HepG2 (cell line): ENCODE measurements around the gene IGIP. TPM values are rescaled to one million over a fixed set of nuclear protein-coding genes. Genes with fewer than 3 reads are reported as not detected.

ENCODE experiments used
- ATAC-seq: fragments of 200-7000 bp; cut with Tn5 transposase; 3 replicates; pipeline ENCODE4 v1.9.1; 2020; ENCODE audit warnings: mild to moderate bottlenecking, moderate library complexity
- BruUV-seq: library from RNA; stranded (reverse); fragments of 400-500 nt; replicated peaks from 2 replicates; lab custom pipeline; 2021; lab: Mats Ljungman, UMichigan
- CTCF ChIA-PET: fragments of 300-600 bp; formaldehyde crosslinking; extraction: SDS; loops from one replicate; lab custom pipeline; 2021; ENCODE audit warnings: low total read pairs, inconsistent platforms, low intra/inter-chr PET ratio; lab: Yijun Ruan, JAX
- POLR2A ChIA-PET: fragments of 350-600 bp; sonication (Branson Sonifier 250); formaldehyde crosslinking; loops from one replicate; lab custom pipeline; 2020; ENCODE audit warnings: antibody characterized with exemption, inconsistent platforms; lab: Yijun Ruan, JAX
- DNase-seq: peaks from one replicate; pipeline ENCODE4 v3.0.0-alpha.2; 2015; ENCODE audit warnings: low spot score
- FAIRE-seq: peaks from 3 replicates; lab custom pipeline; 2011; peaks lifted over from hg19 to GRCh38; lab: Jason Lieb, UNC
- H2AFZ ChIP-seq: one replicate; pipeline ENCODE4 v1.6.1; 2011; ENCODE audit warnings: low read length, inconsistent platforms
- H3K27ac ChIP-seq: fragments of 300-600 bp; 3 replicates; pipeline ENCODE4 v1.8.0; 2011; ENCODE audit warnings: mixed run types, mild to moderate bottlenecking, mixed read lengths, low read length, inconsistent platforms; ENCODE audit not compliant: insufficient read depth; ENCODE audit errors: extremely low read length
- H3K27me3 ChIP-seq, 2 experiments: fragments of 200-600 bp in 1 of 2; 2 replicates in 1 of 2; 3 replicates in 1 of 2; pipeline versions ENCODE4 v1.6.0 to v1.8.0; 2011; ENCODE audit warnings: low read length in 2 of 2, mild to moderate bottlenecking in 2 of 2, moderate library complexity in 2 of 2, inconsistent platforms in 1 of 2; ENCODE audit not compliant: insufficient read depth in 2 of 2, control insufficient read depth in 1 of 2
- H3K36me3 ChIP-seq, 2 experiments: fragments of 200-600 bp in 1 of 2; replicated peaks in 1 of 2; 2 replicates in 1 of 2; 3 replicates in 1 of 2; pipeline versions ENCODE4 v1.5.1 to v1.8.0; 2011; ENCODE audit warnings: low read length in 2 of 2, inconsistent platforms in 1 of 2; ENCODE audit not compliant: insufficient read depth in 2 of 2, control insufficient read depth in 1 of 2
- H3K4me1 ChIP-seq: 2 replicates; pipeline ENCODE4 v1.5.1; 2012; ENCODE audit warnings: low read length, inconsistent platforms; ENCODE audit not compliant: insufficient read depth
- H3K4me2 ChIP-seq: 2 replicates; pipeline ENCODE4 v1.6.0; 2011; ENCODE audit warnings: low read depth, low read length, inconsistent platforms
- H3K4me3 ChIP-seq, 3 experiments: fragments of 200-600 bp in 1 of 3; sonication (generic), shearing (Covaris generic) in 1 of 3; replicated peaks in 1 of 3; 2 replicates each; pipeline ENCODE4 v1.5.1; 2011 to 2016; ENCODE audit warnings: low read length in 3 of 3, inconsistent platforms in 2 of 3, low read depth in 2 of 3, mild to moderate bottlenecking in 2 of 3, control low read depth in 1 of 3, mixed read lengths in 1 of 3; ENCODE audit not compliant: insufficient read depth in 1 of 3
- H3K79me2 ChIP-seq: one replicate; pipeline ENCODE4 v1.6.1; 2011; ENCODE audit warnings: low read length, inconsistent platforms; ENCODE audit not compliant: insufficient read depth
- H3K9ac ChIP-seq: 2 replicates; pipeline ENCODE4 v1.6.0; 2011; ENCODE audit warnings: mild to moderate bottlenecking, low read depth, low read length, inconsistent platforms; ENCODE audit not compliant: insufficient read depth
- H3K9me3 ChIP-seq: 2 replicates; pipeline ENCODE4 v1.5.1; 2012; ENCODE audit warnings: mild to moderate bottlenecking, low read length
- H4K20me1 ChIP-seq: 2 replicates; pipeline ENCODE4 v1.6.0; 2011; ENCODE audit warnings: inconsistent platforms, mild to moderate bottlenecking, low read length, moderate library complexity; ENCODE audit not compliant: insufficient read depth
- RERE ChIP-seq: IDR thresholded peaks from 2 replicates; pipeline ENCODE4 v1.6.1; 2016; ENCODE audit warnings: low read depth, missing genetic modification reagents, missing compliant biosample characterization
- TFDP1 ChIP-seq: IDR thresholded peaks from 2 replicates; pipeline ENCODE4 v1.6.1; 2016; ENCODE audit warnings: missing compliant biosample characterization, missing genetic modification reagents, borderline replicate concordance
- U2AF2 ChIP-seq: fragments of 200-400 bp; formaldehyde crosslinking; IDR thresholded peaks from 2 replicates; pipeline ENCODE4 v1.6.1; 2017; ENCODE audit warnings: low read depth, mild to moderate bottlenecking, low read length
- ZFP1 ChIP-seq: IDR thresholded peaks from 2 replicates; pipeline ENCODE4 v1.6.1; 2016
- ZSCAN25 ChIP-seq: sonication (generic); formaldehyde crosslinking; IDR thresholded peaks from 2 replicates; pipeline ENCODE4 v1.8.0; 2022; ENCODE audit warnings: mild to moderate bottlenecking, missing genetic modification reagents
- WGBS: methylation state at CpG from one replicate; pipeline ENCODE4 v1.1.6; 2017; ENCODE audit warnings: low lambda C conversion rate; 5-methylcytosine and 5-hydroxymethylcytosine counted together
- in situ Hi-C: cut with HindIII; loops from 2 replicates; pipeline ENCODE4 v1.10.0; 2017; ENCODE audit warnings: low pct_unique_long_range_greater_than_20kb; ENCODE audit not compliant: extremely low pct_ligation_motif_present
- intact Hi-C: fragments of 100-400 bp; cut with micrococcal nuclease; formaldehyde crosslinking; loops from one replicate; pipeline ENCODE4 v1.10.0; 2022; ENCODE audit not compliant: unreplicated experiment
- polyA plus RNA-seq, 8 experiments: library from polyadenylated mRNA; depleted of rRNA in 3 of 8; stranded (reverse) in 7 of 8; unstranded in 1 of 8; fragments of >200 nt; fragmentation: Illumina TruSeq in 4 of 8; extraction: Trizol in 4 of 8; gene quantifications; 2 replicates each; pipeline versions ENCODE4 v1.2.1 to v1.2.3, GENCODE V29; 2011 to 2016; ENCODE audit warnings: low read depth in 4 of 8, missing spikeins in 1 of 8, mixed read lengths in 1 of 8; ENCODE audit not compliant: insufficient read depth in 1 of 8
- total RNA-seq, 5 experiments: library from RNA; depleted of rRNA; stranded (reverse); fragments of >200 nt; fragmentation: Illumina TruSeq; extraction: Trizol; gene quantifications; 2 replicates each; pipeline ENCODE4 v1.2.3, GENCODE V29; 2016; ENCODE audit warnings: low read depth in 1 of 5

The IGIP gene
- total and polyA plus RNA-seq, 2 of the 13 experiments (the other 11 are each of a cell fraction or from before 2014, with no cell fraction given): 1.7 to 2.1 TPM

GRCh38 chr5:140101179-140101578 is 24.6 kb upstream of the IGIP start:
- DNase-seq (no peak), FAIRE-seq (no peak), ATAC-seq (no peak)
- ChIA-PET CTCF (no interaction called here), POLR2A (no interaction called here)
- Histone ChIP-seq H3K36me3 (no peaks in the 10 kb centered on the region), H3K4me3 (no peak overlapping the region), H3K27ac (no peak overlapping the region), H3K9ac (no peak overlapping the region), H3K9me3 (no peaks in the 10 kb centered on the region), H3K4me2 (no peak overlapping the region), H3K79me2 (no peaks in the 10 kb centered on the region), H3K4me1 (peaks cover 3% of the 10 kb centered on the region), H4K20me1 (no peaks in the 10 kb centered on the region), H2AFZ (no peak overlapping the region), H3K27me3 (no peaks in the 10 kb centered on the region)
- intact Hi-C loops (no loop called here), in situ Hi-C loops (no loop called here)
- 46% methylated on average over 1 of the region's 1 CpG for WGBS
- BruUV-seq: no TSS peak
- TF ChIP-seq U2AF2: no peak
- TF ChIP-seq RERE (CRISPR knock-in tag): no peak
- no peak for TF ChIP-seq TFDP1 (CRISPR knock-in tag)
- TF ChIP-seq ZFP1 (CRISPR knock-in tag): no peak
- no peak for TF ChIP-seq ZSCAN25
